ENCODE results near the gene FBXO34.

GRCh38 chr14:55314449-55314848 is 43.2 kb downstream of the FBXO34 start:
- TF ChIP-seq CTCF (IDR thresholded peaks at IDR 0.05; ENCODE audit: insufficient read depth, low read length, poor library complexity, severe bottlenecking) = no peak
- no peak for TF ChIP-seq EZH2phosphoT487 (conservative IDR thresholded peaks at IDR 0.05; ENCODE audit: low read length)
